Germinal center (tissue), 1 donor: Measurements from ENCODE around the gene CLIP2.
A peak's percentile ranks its signal among the peaks of the same experiment; 100 is the strongest.
"Not testable (repeated sequence)": the region's sequence is repeated elsewhere in the genome, so short reads cannot be mapped to it uniquely, and the experiment has no call there.

Experiments
- DNase-seq: peaks from one replicate; pipeline ENCODE4 v3.0.0; 2012; ENCODE audit warnings: mixed read lengths, low spot score

CLIP2 gene

GRCh38 chr7:74371381-74372341, 82.5 kb downstream of the CLIP2 start:
- peak; percentile 51 for DNase-seq

GRCh38 chr7:74372511-74373111, 83.4 kb downstream of the CLIP2 start:
- no peak for DNase-seq

GRCh38 chr7:74373536-74373935, 84.3 kb downstream of the CLIP2 start:
- DNase-seq = no peak

GRCh38 chr7:74375726-74376220, 86.6 kb downstream of the CLIP2 start:
- no peak for DNase-seq

- no peak for DNase-seq
Measured at GRCh38 chr7:74376256-74377036, 87.2 kb downstream of the CLIP2 start.

GRCh38 chr7:74379938-74380337, 90.7 kb downstream of the CLIP2 start:
- no peak for DNase-seq

GRCh38 chr7:74380720-74381119, 91.5 kb downstream of the CLIP2 start:
- DNase-seq = no peak

- DNase-seq = not testable (repeated sequence)
Measured at GRCh38 chr7:74384086-74384485, 94.9 kb downstream of the CLIP2 start.

GRCh38 chr7:74384854-74385253, 95.6 kb downstream of the CLIP2 start:
- not testable (repeated sequence) for DNase-seq

- no peak for DNase-seq
Measured at GRCh38 chr7:74387606-74388005, 98.4 kb downstream of the CLIP2 start.

- no peak for DNase-seq
Measured at GRCh38 chr7:74388880-74389415, 99.7 kb downstream of the CLIP2 start.

- not testable (repeated sequence) for DNase-seq
Measured at GRCh38 chr7:74393722-74394121, 104.5 kb downstream of the CLIP2 start.

GRCh38 chr7:74394601-74395000, 105.4 kb downstream of the CLIP2 start:
- not testable (repeated sequence) for DNase-seq

GRCh38 chr7:74395745-74396311, 106.6 kb downstream of the CLIP2 start:
- no peak for DNase-seq

GRCh38 chr7:74396993-74397392, 107.8 kb downstream of the CLIP2 start:
- no peak for DNase-seq

- no peak for DNase-seq
Measured at GRCh38 chr7:74398426-74398825, 109.2 kb downstream of the CLIP2 start.

GRCh38 chr7:74399006-74399405, 109.8 kb downstream of the CLIP2 start:
- DNase-seq = no peak

- DNase-seq = no peak
Measured at GRCh38 chr7:74400420-74401136, 111.4 kb downstream of the CLIP2 start.

GRCh38 chr7:74401137-74401859, 112.1 kb downstream of the CLIP2 start:
- peak; percentile 72 for DNase-seq

GRCh38 chr7:74402668-74403067, 113.5 kb downstream of the CLIP2 start:
- not testable (repeated sequence) for DNase-seq
